HEK293T (cell line): ENCODE measurements around the gene RASSF5.

Experiments used
- ARNT ChIP-seq: fragments of 450-650 bp; IDR thresholded peaks from 2 replicates; pipeline ENCODE4 v1.6.1; 2017; ENCODE audit warnings: mild to moderate bottlenecking
- CTBP1 ChIP-seq: fragments of 450-650 bp; IDR thresholded peaks from 2 replicates; pipeline ENCODE4 v1.6.1; 2016; ENCODE audit warnings: borderline replicate concordance
- ELF4 ChIP-seq: fragments of 450-650 bp; IDR thresholded peaks from 2 replicates; pipeline ENCODE4 v1.6.1; 2017; ENCODE audit warnings: antibody characterized with exemption
- FOXK2 ChIP-seq: fragments of 450-650 bp; IDR thresholded peaks from 2 replicates; pipeline ENCODE4 v1.6.1; 2016; ENCODE audit warnings: mild to moderate bottlenecking
- SUZ12 ChIP-seq: fragments of 450-650 bp; IDR thresholded peaks from 2 replicates; pipeline ENCODE4 v1.6.1; 2016; ENCODE audit warnings: mild to moderate bottlenecking

GRCh38 chr1:206635978-206636345 is 128.6 kb downstream of the RASSF5 start:
- no peak for TF ChIP-seq SUZ12
- TF ChIP-seq ARNT: no peak
- no peak for TF ChIP-seq CTBP1
- no peak for TF ChIP-seq FOXK2
- TF ChIP-seq ELF4: no peak
